SK-N-SH (cell line): ENCODE data around the gene MAP3K5. TPM values are rescaled to one million over a fixed set of nuclear protein-coding genes. Genes with fewer than 3 reads are reported as not detected.
A peak's percentile ranks its signal among the peaks of the same experiment; 100 is the strongest.

Source experiments
- CTCF ChIA-PET: fragments of 300-600, 350-600 bp; formaldehyde crosslinking; extraction: SDS; loops from one replicate; lab custom pipeline; 2021; lab: Yijun Ruan, JAX
- POLR2A ChIA-PET: fragments of 350-600 bp; sonication (Branson Sonifier 250); formaldehyde crosslinking; extraction: SDS; loops from one replicate; lab custom pipeline; 2020; ENCODE audit warnings: antibody characterized with exemption, inconsistent platforms; lab: Yijun Ruan, JAX
- DNase-seq: peaks from one replicate; pipeline ENCODE4 v3.0.0; 2012
- H2AFZ ChIP-seq: fragments of 200-600 bp; sonication (generic); 2 replicates; pipeline ENCODE4 v1.8.1; 2016; ENCODE audit warnings: antibody characterized with exemption, mild to moderate bottlenecking, low read depth
- H3F3A ChIP-seq: fragments of 200-600 bp; sonication (generic); replicated peaks from 2 replicates; pipeline ENCODE3; 2016; ENCODE audit warnings: antibody characterized with exemption, mild to moderate bottlenecking; ENCODE audit not compliant: insufficient read depth
- H3K27ac ChIP-seq, 2 experiments: fragments of 200-500 bp in 1 of 2; fragments of 200-600 bp in 1 of 2; sonication (Bioruptor generic) in 1 of 2; sonication (generic), shearing (Covaris generic) in 1 of 2; 2 replicates each; pipeline versions ENCODE4 v1.5.1 to v1.6.1; 2014 to 2016; ENCODE audit warnings: low read depth in 2 of 2, inconsistent platforms in 1 of 2, low read length in 1 of 2, mild to moderate bottlenecking in 1 of 2, mixed read lengths in 1 of 2
- H3K27me3 ChIP-seq: fragments of 200-600 bp; sonication (generic), shearing (Covaris generic); 2 replicates; pipeline ENCODE4 v1.6.1; 2016; ENCODE audit warnings: mixed run types; ENCODE audit not compliant: insufficient read depth
- H3K36me3 ChIP-seq, 2 experiments: fragments of 200-500 bp in 1 of 2; fragments of 200-600 bp in 1 of 2; sonication (Bioruptor generic) in 1 of 2; sonication (generic) in 1 of 2; replicated peaks in 1 of 2; 2 replicates each; pipeline versions ENCODE3 to v1.5.1; 2014 to 2016; ENCODE audit warnings: low read length in 1 of 2, mild to moderate bottlenecking in 1 of 2; ENCODE audit not compliant: insufficient read depth in 2 of 2, control insufficient read depth in 1 of 2
- H3K4me1 ChIP-seq, 2 experiments: fragments of 200-500 bp in 1 of 2; fragments of 200-600 bp in 1 of 2; sonication (Bioruptor generic) in 1 of 2; sonication (generic), shearing (Covaris generic) in 1 of 2; 2 replicates each; pipeline versions ENCODE4 v1.5.1 to v1.6.1; 2014 to 2016; ENCODE audit warnings: low read depth in 1 of 2, low read length in 1 of 2, mixed run types in 1 of 2; ENCODE audit not compliant: insufficient read depth in 2 of 2, control insufficient read depth in 1 of 2
- H3K4me2 ChIP-seq: fragments of 200-600 bp; sonication (generic), shearing (Covaris generic); 2 replicates; pipeline ENCODE4 v1.6.1; 2017; ENCODE audit warnings: mixed run types
- H3K4me3 ChIP-seq, 2 experiments: fragments of 200-500 bp in 1 of 2; fragments of 200-600 bp in 1 of 2; sonication (Bioruptor generic) in 1 of 2; sonication (generic), shearing (Covaris generic) in 1 of 2; 2 replicates each; pipeline versions ENCODE4 v1.5.1 to v1.8.1; 2014 to 2016; ENCODE audit warnings: low read depth in 2 of 2, inconsistent platforms in 1 of 2, low read length in 1 of 2, mild to moderate bottlenecking in 1 of 2, mixed read lengths in 1 of 2, moderate library complexity in 1 of 2
- H3K79me2 ChIP-seq: fragments of 200-600 bp; sonication (generic); 2 replicates; pipeline ENCODE4 v1.8.1; 2017; ENCODE audit warnings: mild to moderate bottlenecking; ENCODE audit not compliant: insufficient read depth
- H3K9ac ChIP-seq: fragments of 200-600 bp; sonication (generic); 2 replicates; pipeline ENCODE4 v1.6.1; 2017; ENCODE audit warnings: mixed run types
- H3K9me2 ChIP-seq: fragments of 200-600 bp; sonication (generic); 2 replicates; pipeline ENCODE4 v1.6.1; 2017; ENCODE audit warnings: mixed run types
- H3K9me3 ChIP-seq: fragments of 200-600 bp; sonication (generic); 2 replicates; pipeline ENCODE4 v1.6.1; 2017; ENCODE audit warnings: mixed run types, mild to moderate bottlenecking, moderate library complexity
- H4K20me1 ChIP-seq: fragments of 200-600 bp; sonication (generic); 2 replicates; pipeline ENCODE4 v1.6.1; 2017; ENCODE audit warnings: mild to moderate bottlenecking, mixed run types; ENCODE audit not compliant: insufficient read depth
- CHD2 ChIP-seq: fragments of 150-350 bp; IDR thresholded peaks from 2 replicates; pipeline ENCODE4 v1.6.1; 2018; ENCODE audit warnings: low read length; ENCODE audit not compliant: partially characterized antibody
- ELF1 ChIP-seq: IDR thresholded peaks from 2 replicates; pipeline ENCODE4 v1.4.0; 2012
- EZH2phosphoT487 ChIP-seq: fragments of 200-600 bp; sonication (generic); IDR thresholded peaks from 2 replicates; pipeline ENCODE4 v1.6.1; 2017; ENCODE audit warnings: low read depth, mixed run types, mild to moderate bottlenecking, antibody characterized with exemption, moderate library complexity, borderline replicate concordance
- FOSL2 ChIP-seq: IDR thresholded peaks from 2 replicates; pipeline ENCODE4 v1.4.0; 2012; ENCODE audit warnings: low read depth, mild to moderate bottlenecking, moderate library complexity, borderline replicate concordance
- FOXJ3 ChIP-seq: sonication (generic); formaldehyde crosslinking; IDR thresholded peaks from 2 replicates; pipeline ENCODE4 v1.5.1; 2020; ENCODE audit warnings: mild to moderate bottlenecking, missing genetic modification reagents
- GABPA ChIP-seq: IDR thresholded peaks from 2 replicates; pipeline ENCODE4 v1.4.0; 2012; ENCODE audit warnings: low read depth, mild to moderate bottlenecking
- JUND ChIP-seq: IDR thresholded peaks from 2 replicates; pipeline ENCODE4 v1.4.0; 2012
- MEF2A ChIP-seq: IDR thresholded peaks from 2 replicates; pipeline ENCODE4 v1.4.0; 2012; ENCODE audit warnings: low read depth, borderline replicate concordance
- MXI1 ChIP-seq: IDR thresholded peaks from 2 replicates; pipeline ENCODE4 v1.6.1; 2012; ENCODE audit warnings: mild to moderate bottlenecking, low read depth, low read length, improper control_type of control experiment
- NFIC ChIP-seq: IDR thresholded peaks from 2 replicates; pipeline ENCODE4 v1.4.0; 2012; ENCODE audit warnings: borderline replicate concordance
- RFX5 ChIP-seq: IDR thresholded peaks from 2 replicates; pipeline ENCODE4 v1.6.1; 2012; ENCODE audit warnings: mild to moderate bottlenecking, improper control_type of control experiment, low read length
- SMC3 ChIP-seq: IDR thresholded peaks from 2 replicates; pipeline ENCODE4 v1.6.1; 2012; ENCODE audit warnings: low read depth, low read length, improper control_type of control experiment
- TAF1 ChIP-seq: IDR thresholded peaks from 2 replicates; pipeline ENCODE4 v1.6.1; 2012; ENCODE audit warnings: low read depth, mild to moderate bottlenecking, low read length, moderate library complexity, borderline replicate concordance
- TCF12 ChIP-seq: IDR thresholded peaks from 2 replicates; pipeline ENCODE4 v1.4.0; 2012
- YY1 ChIP-seq: IDR thresholded peaks from 2 replicates; pipeline ENCODE4 v1.4.0; 2012; ENCODE audit warnings: low read depth, mild to moderate bottlenecking
- WGBS: methylation state at CpG from one replicate; pipeline ENCODE4 v1.1.6; 2017; ENCODE audit warnings: low lambda C conversion rate; 5-methylcytosine and 5-hydroxymethylcytosine counted together
- polyA plus RNA-seq, 3 experiments: library from polyadenylated mRNA; depleted of rRNA; stranded (reverse); fragments of >200 nt; gene quantifications; 2 replicates each; pipeline ENCODE4 v1.2.3, GENCODE V29; 2012
- TF ChIP-seq, protein P1 (sequence below): fragments of 200-600 bp; sonication (generic); IDR thresholded peaks from 2 replicates; pipeline ENCODE4 v1.6.1; 2017; ENCODE audit warnings: antibody characterized with exemption, mild to moderate bottlenecking, moderate library complexity
- TF ChIP-seq, protein P2 (sequence below): IDR thresholded peaks from 2 replicates; pipeline ENCODE4 v1.4.0; 2012; ENCODE audit warnings: low read depth, borderline replicate concordance
- TF ChIP-seq, protein P3 (sequence below): IDR thresholded peaks from 2 replicates; pipeline ENCODE4; 2012
- TF ChIP-seq, protein P4 (sequence below): IDR thresholded peaks from 2 replicates; pipeline ENCODE4 v1.4.0; 2012; ENCODE audit warnings: low read depth, borderline replicate concordance
- TF ChIP-seq, protein P5 (sequence below): IDR thresholded peaks from 2 replicates; pipeline ENCODE4 v1.6.1; 2012; ENCODE audit warnings: mild to moderate bottlenecking, low read depth, low read length, moderate library complexity

The MAP3K5 gene
- polyA plus RNA-seq, 1 of the 3 experiments (the other 2 are of a cell fraction), result 1.4 TPM

DNA sequence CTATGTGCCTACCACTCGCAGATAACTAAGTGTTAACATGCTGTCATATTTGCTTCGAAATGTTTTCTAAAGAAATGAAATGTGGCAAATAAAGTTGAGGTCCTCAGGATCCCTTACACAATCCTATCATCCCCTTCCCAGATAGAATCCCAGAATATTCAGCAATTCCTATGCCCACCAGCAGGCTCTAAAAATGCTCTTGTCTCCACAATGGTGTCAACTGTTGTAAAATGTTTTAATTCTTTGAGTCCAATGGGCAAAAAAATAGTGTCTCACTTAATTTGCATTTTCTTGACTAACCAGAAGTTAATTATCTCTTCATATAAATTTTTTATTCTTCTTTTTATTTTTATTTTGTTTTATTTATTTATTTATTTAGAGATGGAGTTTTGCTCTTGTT, 138.2 kb downstream of the MAP3K5 start:
- Histone ChIP-seq H3F3A (peaks cover 3% of the 10 kb centered on the region), H4K20me1 (no peaks in the 10 kb centered on the region), H3K79me2 (no peaks in the 10 kb centered on the region), H3K36me3 (peaks cover 0 to 3% of the 10 kb centered on the region in 2 experiments), H2AFZ (no peak overlapping the region), H3K4me2 (no peak overlapping the region), H3K4me1 (no peaks in the 10 kb centered on the region), H3K27ac (no peak overlapping the region), H3K9me3 (no peaks in the 10 kb centered on the region), H3K4me3 (no peak overlapping the region), H3K9me2 (no peaks in the 10 kb centered on the region), H3K27me3 (no peaks in the 10 kb centered on the region), H3K9ac (no peak overlapping the region)
- no peak for DNase-seq
- ChIA-PET POLR2A (no interaction called here), CTCF (interaction anchor here (2.3 kb wide), 1 partner anchor 10 kb away, joined by 20 read pairs; no protein-coding TSS in a partner anchor)
- WGBS, result 98% methylated on average over 2 of the region's 2 CpGs
- TF ChIP-seq, protein P1, sequence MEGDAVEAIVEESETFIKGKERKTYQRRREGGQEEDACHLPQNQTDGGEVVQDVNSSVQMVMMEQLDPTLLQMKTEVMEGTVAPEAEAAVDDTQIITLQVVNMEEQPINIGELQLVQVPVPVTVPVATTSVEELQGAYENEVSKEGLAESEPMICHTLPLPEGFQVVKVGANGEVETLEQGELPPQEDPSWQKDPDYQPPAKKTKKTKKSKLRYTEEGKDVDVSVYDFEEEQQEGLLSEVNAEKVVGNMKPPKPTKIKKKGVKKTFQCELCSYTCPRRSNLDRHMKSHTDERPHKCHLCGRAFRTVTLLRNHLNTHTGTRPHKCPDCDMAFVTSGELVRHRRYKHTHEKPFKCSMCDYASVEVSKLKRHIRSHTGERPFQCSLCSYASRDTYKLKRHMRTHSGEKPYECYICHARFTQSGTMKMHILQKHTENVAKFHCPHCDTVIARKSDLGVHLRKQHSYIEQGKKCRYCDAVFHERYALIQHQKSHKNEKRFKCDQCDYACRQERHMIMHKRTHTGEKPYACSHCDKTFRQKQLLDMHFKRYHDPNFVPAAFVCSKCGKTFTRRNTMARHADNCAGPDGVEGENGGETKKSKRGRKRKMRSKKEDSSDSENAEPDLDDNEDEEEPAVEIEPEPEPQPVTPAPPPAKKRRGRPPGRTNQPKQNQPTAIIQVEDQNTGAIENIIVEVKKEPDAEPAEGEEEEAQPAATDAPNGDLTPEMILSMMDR, result peak; percentile 18; the same call in 1 of the 2 replicates
- TF ChIP-seq EZH2phosphoT487, result no peak

DNA sequence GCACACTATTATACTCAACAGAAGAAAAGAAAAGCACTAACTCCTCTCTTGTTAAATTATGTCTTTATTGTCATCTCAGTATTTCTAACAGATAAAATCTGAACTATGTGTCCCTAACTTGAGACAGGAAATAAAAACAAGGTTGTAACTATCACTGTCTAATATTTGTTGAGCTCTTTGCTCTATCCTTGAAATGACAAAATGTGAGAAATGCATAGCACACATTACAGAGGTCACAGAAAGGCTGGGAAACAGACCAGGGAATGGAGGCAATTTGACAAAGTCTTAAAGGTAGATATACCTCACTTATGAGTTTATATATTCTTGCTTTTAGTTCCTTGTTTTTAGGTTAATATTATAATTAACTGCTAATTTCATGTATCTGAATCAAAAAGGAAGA, 139.6 kb downstream of the MAP3K5 start:
- H3K4me2 ChIP-seq, result no peak overlapping the region
- no peaks in the 10 kb centered on the region for H4K20me1 ChIP-seq
- no peak overlapping the region for H3K4me3 ChIP-seq
- DNase-seq, result no peak
- no peaks in the 10 kb centered on the region for H3K9me2 ChIP-seq
- H3K4me1 ChIP-seq, result no peaks in the 10 kb centered on the region
- ChIA-PET POLR2A (no interaction called here), CTCF (interaction anchor here (1.2 kb wide), 1 partner anchor 140 kb away, joined by 7 read pairs; the partner anchor contains the start of gene MAP3K5)
- H3K9me3 ChIP-seq, result no peaks in the 10 kb centered on the region
- H3K79me2 ChIP-seq, result no peaks in the 10 kb centered on the region
- no peak overlapping the region for H3K9ac ChIP-seq
- H3F3A ChIP-seq, result peaks cover 3% of the 10 kb centered on the region
- no peak overlapping the region for H3K27ac ChIP-seq
- H3K36me3 ChIP-seq, result peaks cover 0 to 3% of the 10 kb centered on the region in 2 experiments
- H2AFZ ChIP-seq, result no peak overlapping the region
- no peaks in the 10 kb centered on the region for H3K27me3 ChIP-seq
- no peak for TF ChIP-seq FOXJ3
- TF ChIP-seq MEF2A, result no peak
- TF ChIP-seq SMC3, result no peak
- no peak for TF ChIP-seq MXI1
- TF ChIP-seq, protein P2, sequence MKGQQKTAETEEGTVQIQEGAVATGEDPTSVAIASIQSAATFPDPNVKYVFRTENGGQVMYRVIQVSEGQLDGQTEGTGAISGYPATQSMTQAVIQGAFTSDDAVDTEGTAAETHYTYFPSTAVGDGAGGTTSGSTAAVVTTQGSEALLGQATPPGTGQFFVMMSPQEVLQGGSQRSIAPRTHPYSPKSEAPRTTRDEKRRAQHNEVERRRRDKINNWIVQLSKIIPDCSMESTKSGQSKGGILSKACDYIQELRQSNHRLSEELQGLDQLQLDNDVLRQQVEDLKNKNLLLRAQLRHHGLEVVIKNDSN, result no peak
- no peak for TF ChIP-seq EZH2phosphoT487
- TF ChIP-seq, protein P3, sequence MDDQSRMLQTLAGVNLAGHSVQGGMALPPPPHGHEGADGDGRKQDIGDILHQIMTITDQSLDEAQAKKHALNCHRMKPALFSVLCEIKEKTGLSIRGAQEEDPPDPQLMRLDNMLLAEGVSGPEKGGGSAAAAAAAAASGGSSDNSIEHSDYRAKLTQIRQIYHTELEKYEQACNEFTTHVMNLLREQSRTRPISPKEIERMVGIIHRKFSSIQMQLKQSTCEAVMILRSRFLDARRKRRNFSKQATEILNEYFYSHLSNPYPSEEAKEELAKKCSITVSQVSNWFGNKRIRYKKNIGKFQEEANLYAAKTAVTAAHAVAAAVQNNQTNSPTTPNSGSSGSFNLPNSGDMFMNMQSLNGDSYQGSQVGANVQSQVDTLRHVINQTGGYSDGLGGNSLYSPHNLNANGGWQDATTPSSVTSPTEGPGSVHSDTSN, result no peak
- TF ChIP-seq TAF1, result no peak
- TF ChIP-seq YY1, result no peak
- no peak for TF ChIP-seq CHD2
- no peak for TF ChIP-seq JUND
- no peak for TF ChIP-seq TCF12
- TF ChIP-seq, protein P4, sequence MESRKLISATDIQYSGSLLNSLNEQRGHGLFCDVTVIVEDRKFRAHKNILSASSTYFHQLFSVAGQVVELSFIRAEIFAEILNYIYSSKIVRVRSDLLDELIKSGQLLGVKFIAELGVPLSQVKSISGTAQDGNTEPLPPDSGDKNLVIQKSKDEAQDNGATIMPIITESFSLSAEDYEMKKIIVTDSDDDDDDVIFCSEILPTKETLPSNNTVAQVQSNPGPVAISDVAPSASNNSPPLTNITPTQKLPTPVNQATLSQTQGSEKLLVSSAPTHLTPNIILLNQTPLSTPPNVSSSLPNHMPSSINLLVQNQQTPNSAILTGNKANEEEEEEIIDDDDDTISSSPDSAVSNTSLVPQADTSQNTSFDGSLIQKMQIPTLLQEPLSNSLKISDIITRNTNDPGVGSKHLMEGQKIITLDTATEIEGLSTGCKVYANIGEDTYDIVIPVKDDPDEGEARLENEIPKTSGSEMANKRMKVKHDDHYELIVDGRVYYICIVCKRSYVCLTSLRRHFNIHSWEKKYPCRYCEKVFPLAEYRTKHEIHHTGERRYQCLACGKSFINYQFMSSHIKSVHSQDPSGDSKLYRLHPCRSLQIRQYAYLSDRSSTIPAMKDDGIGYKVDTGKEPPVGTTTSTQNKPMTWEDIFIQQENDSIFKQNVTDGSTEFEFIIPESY, result no peak
- no peak for TF ChIP-seq ELF1
- TF ChIP-seq, protein P5, sequence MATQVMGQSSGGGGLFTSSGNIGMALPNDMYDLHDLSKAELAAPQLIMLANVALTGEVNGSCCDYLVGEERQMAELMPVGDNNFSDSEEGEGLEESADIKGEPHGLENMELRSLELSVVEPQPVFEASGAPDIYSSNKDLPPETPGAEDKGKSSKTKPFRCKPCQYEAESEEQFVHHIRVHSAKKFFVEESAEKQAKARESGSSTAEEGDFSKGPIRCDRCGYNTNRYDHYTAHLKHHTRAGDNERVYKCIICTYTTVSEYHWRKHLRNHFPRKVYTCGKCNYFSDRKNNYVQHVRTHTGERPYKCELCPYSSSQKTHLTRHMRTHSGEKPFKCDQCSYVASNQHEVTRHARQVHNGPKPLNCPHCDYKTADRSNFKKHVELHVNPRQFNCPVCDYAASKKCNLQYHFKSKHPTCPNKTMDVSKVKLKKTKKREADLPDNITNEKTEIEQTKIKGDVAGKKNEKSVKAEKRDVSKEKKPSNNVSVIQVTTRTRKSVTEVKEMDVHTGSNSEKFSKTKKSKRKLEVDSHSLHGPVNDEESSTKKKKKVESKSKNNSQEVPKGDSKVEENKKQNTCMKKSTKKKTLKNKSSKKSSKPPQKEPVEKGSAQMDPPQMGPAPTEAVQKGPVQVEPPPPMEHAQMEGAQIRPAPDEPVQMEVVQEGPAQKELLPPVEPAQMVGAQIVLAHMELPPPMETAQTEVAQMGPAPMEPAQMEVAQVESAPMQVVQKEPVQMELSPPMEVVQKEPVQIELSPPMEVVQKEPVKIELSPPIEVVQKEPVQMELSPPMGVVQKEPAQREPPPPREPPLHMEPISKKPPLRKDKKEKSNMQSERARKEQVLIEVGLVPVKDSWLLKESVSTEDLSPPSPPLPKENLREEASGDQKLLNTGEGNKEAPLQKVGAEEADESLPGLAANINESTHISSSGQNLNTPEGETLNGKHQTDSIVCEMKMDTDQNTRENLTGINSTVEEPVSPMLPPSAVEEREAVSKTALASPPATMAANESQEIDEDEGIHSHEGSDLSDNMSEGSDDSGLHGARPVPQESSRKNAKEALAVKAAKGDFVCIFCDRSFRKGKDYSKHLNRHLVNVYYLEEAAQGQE, result no peak
- TF ChIP-seq RFX5, result no peak
- no peak for TF ChIP-seq FOSL2
- TF ChIP-seq GABPA, result no peak
- no peak for TF ChIP-seq NFIC
